A673 (cell line): Measurements from ENCODE around the gene SMKR1. TPM values are rescaled to one million over a fixed set of nuclear protein-coding genes. Genes with fewer than 3 reads are reported as not detected.

Experiments used
- BruUV-seq: library from RNA; stranded (reverse); fragments of 400-500 nt; replicated peaks from 2 replicates; lab custom pipeline; 2021; lab: Mats Ljungman, UMichigan
- CTCF ChIA-PET: fragments of 300-600 bp; sonication (Branson Sonifier 250); formaldehyde crosslinking; loops from one replicate; lab custom pipeline; 2022; ENCODE audit warnings: antibody characterized with exemption; lab: Charles Lee
- POLR2A ChIA-PET: fragments of 300-600 bp; sonication (Branson Sonifier 250); formaldehyde crosslinking; loops from one replicate; lab custom pipeline; 2022; ENCODE audit warnings: antibody characterized with exemption; ENCODE audit not compliant: low non-redundant PET; lab: Charles Lee
- DNase-seq: peaks from one replicate; pipeline ENCODE4 v3.0.0-alpha.2; 2015; ENCODE audit warnings: low spot score
- H3K27ac ChIP-seq: fragments of 200-600 bp; sonication (generic); 2 replicates; pipeline ENCODE4 v1.5.1; 2016; ENCODE audit warnings: mixed run types, low read depth, mild to moderate bottlenecking, mixed read lengths, antibody characterized with exemption, low read length; ENCODE audit not compliant: poor library complexity, severe bottlenecking
- H3K27me3 ChIP-seq: fragments of 200-600 bp; sonication (generic); replicated peaks from 2 replicates; pipeline ENCODE4 v1.6.1; 2017; ENCODE audit warnings: mixed run types, low read depth, mild to moderate bottlenecking, mixed read lengths, antibody characterized with exemption, low read length; ENCODE audit not compliant: insufficient read depth, poor library complexity
- H3K36me3 ChIP-seq: fragments of 200-600 bp; sonication (generic); 2 replicates; pipeline ENCODE4 v1.6.1; 2016; ENCODE audit warnings: mixed run types, mild to moderate bottlenecking, mixed read lengths, antibody characterized with exemption, low read length; ENCODE audit not compliant: insufficient read depth, poor library complexity, severe bottlenecking
- H3K4me1 ChIP-seq: fragments of 200-600 bp; sonication (generic); 2 replicates; pipeline ENCODE4 v1.6.1; 2017; ENCODE audit warnings: mixed run types, mild to moderate bottlenecking, mixed read lengths, antibody characterized with exemption, low read length; ENCODE audit not compliant: insufficient read depth, poor library complexity, severe bottlenecking
- H3K4me3 ChIP-seq: fragments of 200-600 bp; sonication (generic); 2 replicates; pipeline ENCODE4 v1.5.1; 2016; ENCODE audit warnings: low read depth, mixed run types, mild to moderate bottlenecking, mixed read lengths, low read length; ENCODE audit not compliant: poor library complexity, severe bottlenecking
- H3K9me3 ChIP-seq: fragments of 200-600 bp; sonication (generic); 2 replicates; pipeline ENCODE4 v1.6.1; 2016; ENCODE audit warnings: mixed run types, low read depth, mild to moderate bottlenecking, mixed read lengths, antibody characterized with exemption, low read length; ENCODE audit not compliant: poor library complexity, severe bottlenecking
- CTCF ChIP-seq: fragments of 300-800, 200-600 bp; sonication (generic); conservative IDR thresholded peaks from 2 replicates; pipeline ENCODE4 v1.5.1; 2017; ENCODE audit warnings: low read depth, mild to moderate bottlenecking, antibody characterized with exemption, low read length, moderate library complexity, mixed read lengths
- EZH2 ChIP-seq: fragments of 200-600 bp; sonication (generic); IDR thresholded peaks from 2 replicates; pipeline ENCODE4 v1.6.1; 2017; ENCODE audit warnings: borderline replicate concordance, low read depth, mild to moderate bottlenecking, mixed read lengths, antibody characterized with exemption, low read length; ENCODE audit not compliant: poor library complexity, severe bottlenecking
- intact Hi-C: fragments of 100-400 bp; cut with micrococcal nuclease; formaldehyde crosslinking; loops from one replicate; pipeline ENCODE4 v1.10.0; 2022; ENCODE audit not compliant: unreplicated experiment
- total RNA-seq: library from RNA; stranded (reverse); gene quantifications from 2 replicates; pipeline ENCODE4 v1.2.3, GENCODE V29; 2021

Gene SMKR1
- total RNA-seq, 1 experiment from 2014 or later = 1.5 TPM

- no peak for DNase-seq
- Histone ChIP-seq H3K4me1 (no peaks in the 10 kb centered on the region), H3K4me3 (no peak overlapping the region), H3K27ac (no peak overlapping the region), H3K9me3 (no peaks in the 10 kb centered on the region), H3K27me3 (no peaks in the 10 kb centered on the region), H3K36me3 (no peaks in the 10 kb centered on the region)
- no peak for TF ChIP-seq CTCF
- no peak for TF ChIP-seq EZH2
- CTCF ChIA-PET = no interaction called here
- intact Hi-C loops = no loop called here
- POLR2A ChIA-PET = no interaction called here
- BruUV-seq = no TSS peak
These were observed 17.1 kb downstream of the SMKR1 start for GRCh38 chr7:129519464-129519863.

GRCh38 chr7:129522088-129522970 lies 20.0 kb downstream of the SMKR1 start:
- Histone ChIP-seq H3K4me3 (no peak overlapping the region), H3K9me3 (no peaks in the 10 kb centered on the region), H3K4me1 (no peaks in the 10 kb centered on the region), H3K27me3 (no peaks in the 10 kb centered on the region), H3K36me3 (no peaks in the 10 kb centered on the region), H3K27ac (no peak overlapping the region)
- BruUV-seq = no TSS peak
- no peak for DNase-seq
- POLR2A ChIA-PET = no interaction called here
- intact Hi-C loops = no loop called here
- CTCF ChIA-PET = no interaction called here
- TF ChIP-seq CTCF (no peak), EZH2 (no peak)

- TF ChIP-seq CTCF (no peak), EZH2 (no peak)
- H3K4me1 ChIP-seq = no peaks in the 10 kb centered on the region
- no peaks in the 10 kb centered on the region for H3K36me3 ChIP-seq
- CTCF ChIA-PET = no interaction called here
- no peak overlapping the region for H3K27ac ChIP-seq
- intact Hi-C loops = no loop called here
- no peaks in the 10 kb centered on the region for H3K9me3 ChIP-seq
- POLR2A ChIA-PET = no interaction called here
- no TSS peak for BruUV-seq
- DNase-seq = no peak
- no peak overlapping the region for H3K4me3 ChIP-seq
- no peaks in the 10 kb centered on the region for H3K27me3 ChIP-seq
These were observed 20.6 kb downstream of the SMKR1 start for GRCh38 chr7:129522971-129523340.
